Activated CD8-positive, alpha-beta memory T cell treated with anti-CD3 and anti-CD28 coated beads, Interleukin-2, amount 50 U/mL, for 1 hour (primary cell): ENCODE results near the gene DUS2.

ENCODE experiments used
- DNase-seq: peaks from one replicate; pipeline ENCODE4 v3.0.0-alpha.2; 2020; ENCODE audit errors: extremely low read depth

The DUS2 gene

DNA sequence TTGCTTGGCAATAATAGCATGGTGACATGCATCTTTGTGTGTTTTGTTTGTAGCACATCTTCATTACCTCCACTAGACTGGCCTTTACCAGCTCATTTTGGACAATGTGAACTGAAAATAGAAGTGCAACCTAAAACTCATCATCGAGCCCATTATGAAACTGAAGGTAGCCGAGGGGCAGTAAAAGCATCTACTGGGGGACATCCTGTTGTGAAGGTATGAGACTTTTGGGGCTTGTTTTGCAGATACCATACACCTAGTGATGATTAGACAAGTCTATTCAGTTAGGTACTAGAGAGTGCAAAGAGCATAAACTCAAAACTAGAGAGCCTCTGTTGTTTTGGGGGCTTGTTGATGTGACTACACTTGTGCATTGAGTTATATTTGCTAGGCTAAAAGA, 103.3 kb downstream of the DUS2 start:
- DNase-seq: no peak

DNA sequence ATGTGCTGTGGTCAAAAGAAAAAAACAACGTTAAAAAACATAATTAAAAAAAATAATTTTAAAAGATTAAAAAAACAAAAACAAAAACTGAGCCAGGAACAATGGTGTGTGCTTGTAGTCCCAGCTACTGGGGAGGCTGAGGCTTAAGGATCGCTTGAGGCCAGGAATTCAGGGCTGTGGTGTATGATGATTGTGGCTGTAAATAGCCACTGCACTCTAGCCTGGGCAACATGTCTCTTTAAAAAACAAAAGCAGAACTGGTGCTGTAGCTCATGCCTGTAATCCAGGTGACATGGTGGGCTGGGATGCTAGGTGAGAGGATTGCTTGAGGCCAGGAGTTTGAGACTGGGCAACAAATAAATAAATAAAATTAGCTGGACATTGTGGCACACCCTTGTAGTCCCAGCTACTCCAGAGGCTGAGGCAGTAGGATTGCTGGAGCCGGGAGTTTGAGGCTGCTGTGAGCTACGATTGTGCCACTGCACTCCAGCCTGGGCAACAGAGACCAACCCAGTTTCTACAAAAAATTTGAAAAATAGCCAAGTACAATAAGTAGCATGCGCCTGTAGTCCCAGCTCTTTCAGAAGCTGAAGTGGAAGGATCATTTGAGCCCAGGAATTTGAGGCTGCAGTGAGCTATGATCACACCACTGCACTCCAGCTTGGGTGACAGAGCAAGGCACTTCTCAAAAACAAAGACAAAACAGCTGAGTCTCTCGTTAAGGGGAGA, 105.7 kb downstream of the DUS2 start:
- no peak for DNase-seq
